ENCODE data around the gene PIANP. TPM values are rescaled to one million over a fixed set of nuclear protein-coding genes. Genes with fewer than 3 reads are reported as not detected.

PIANP gene
- total and polyA plus RNA-seq, 2 of the 4 experiments (the other 2 are of a cell fraction): 0.18 to 6.8 TPM

GRCh38 chr12:6747216-6747615, 46.6 kb upstream of the PIANP start:
- H3K18ac ChIP-seq (ENCODE audit: low read depth, low read length): no peak overlapping the region
- no peak overlapping the region for H3K4me2 ChIP-seq (ENCODE audit: low read depth, low read length)
- no peak for DNase-seq
- no peak overlapping the region for H3K4me3 ChIP-seq (ENCODE audit: insufficient read depth, low read depth, low read length)
- H3K27ac ChIP-seq (ENCODE audit: insufficient read depth, low read length): no peak overlapping the region
- no peak overlapping the region for H4K91ac ChIP-seq (ENCODE audit: insufficient read depth, low read depth, low read length)
- H3K9me1 ChIP-seq (ENCODE audit: insufficient read depth, low read length): peaks cover 4% of the 10 kb centered on the region
- ATAC-seq (ENCODE audit: low read depth): no peak
- H3K4ac ChIP-seq (ENCODE audit: low read depth, low read length): no peak overlapping the region
- H3K56ac ChIP-seq (ENCODE audit: extremely low read depth, insufficient read depth, low read length): no peak overlapping the region
- H3K9ac ChIP-seq (ENCODE audit: low read depth, low read length): no peak overlapping the region
- peaks cover 22 to 30% of the 10 kb centered on the region in 2 experiments for H3K79me1 ChIP-seq (ENCODE audit: low read depth in 1 of 2, low read length in 2 of 2)
- dilution Hi-C loops (cut with HindIII; ENCODE audit: low sequenced_read_pairs, unreplicated experiment): no loop called here
- H4K20me1 ChIP-seq (ENCODE audit: insufficient read depth, low read length): peaks cover 10% of the 10 kb centered on the region
- no peak overlapping the region for H2BK20ac ChIP-seq (ENCODE audit: low read depth, low read length)
- CTCF ChIA-PET: interaction anchor here (0.8 kb wide), 1 partner anchor 64 kb away, joined by 3 read pairs; no protein-coding TSS in a partner anchor
- no peak overlapping the region for H3K14ac ChIP-seq (replicated peaks; ENCODE audit: low read depth, low read length)
- H3K9me3 ChIP-seq (ENCODE audit: control insufficient read depth, insufficient read depth, low read length): no peaks in the 10 kb centered on the region
- H2AFZ ChIP-seq (replicated peaks; ENCODE audit: low read length, poor library complexity): no peak overlapping the region
- H2BK120ac ChIP-seq (ENCODE audit: low read depth, low read length): no peak overlapping the region
- H4K8ac ChIP-seq (ENCODE audit: low read depth in 2 of 2, low read length in 2 of 2): no peak overlapping the region
- no peak overlapping the region for H2AK5ac ChIP-seq (ENCODE audit: low read depth, low read length)
- H3K4me1 ChIP-seq (ENCODE audit: control insufficient read depth, insufficient read depth, low read length): peaks cover 4% of the 10 kb centered on the region
- BruUV-seq (replicated peaks): no TSS peak
- intact Hi-C loops (cut with micrococcal nuclease): no loop called here
- H4K5ac ChIP-seq (ENCODE audit: low read depth, low read length): no peak overlapping the region
- H2BK5ac ChIP-seq (ENCODE audit: low read depth, low read length, poor library complexity, severe bottlenecking): no peak overlapping the region
- in situ Hi-C loops (cut with MboI; ENCODE audit: low sequenced_read_pairs): no loop called here
- H3K23ac ChIP-seq (ENCODE audit: low read depth, low read length): no peak overlapping the region
- WGBS, 2 experiments (ENCODE audit: extremely low coverage in 2 of 2, insufficient read length in 1 of 2): 100% methylated on average over 2 of the region's 4 CpGs; no CpG with 5 or more reads in 1 of the 2 experiments
- H2AK9ac ChIP-seq (replicated peaks; ENCODE audit: low read depth, low read length, poor library complexity): no peak overlapping the region
- TF ChIP-seq FOS (IDR thresholded peaks at IDR 0.05; ENCODE audit: low read depth, low read length): no peak
- TF ChIP-seq RAD21 (IDR thresholded peaks at IDR 0.05; ENCODE audit: low read length): no peak
- no peak for TF ChIP-seq POLR2A (IDR thresholded peaks at IDR 0.05; ENCODE audit: low read depth, low read length)
- no peak for TF ChIP-seq RFX5 (IDR thresholded peaks at IDR 0.05; ENCODE audit: low read depth, low read length)
- no peak for TF ChIP-seq MAFK (IDR thresholded peaks at IDR 0.05; ENCODE audit: low read depth, low read length)
- TF ChIP-seq MXI1 (IDR thresholded peaks at IDR 0.05; ENCODE audit: borderline replicate concordance, low read depth, low read length): no peak
- no peak for TF ChIP-seq BHLHE40 (IDR thresholded peaks at IDR 0.05; ENCODE audit: low read depth, low read length)
- TF ChIP-seq MAZ (IDR thresholded peaks at IDR 0.05; ENCODE audit: borderline replicate concordance, low read depth, low read length): no peak
- TF ChIP-seq CEBPB (IDR thresholded peaks at IDR 0.05; ENCODE audit: low read depth, low read length): no peak
- TF ChIP-seq USF2 (IDR thresholded peaks at IDR 0.05; ENCODE audit: low read depth, low read length): no peak
- POLR2A ChIA-PET (ENCODE audit: unreplicated experiment): no interaction called here
- no peaks in the 10 kb centered on the region for H3K27me3 ChIP-seq (ENCODE audit: control insufficient read depth, insufficient read depth, low read length)
- H3K36me3 ChIP-seq (ENCODE audit: control insufficient read depth, insufficient read depth, low read length): peaks cover 56% of the 10 kb centered on the region
- no peak overlapping the region for H2BK15ac ChIP-seq (ENCODE audit: low read depth, low read length)

All from IMR-90 (cell line).